Ovary (tissue), 3 donors: Measurements from ENCODE around the gene KRTAP1-1.

Source experiments
- CTCF ChIP-seq, 3 donors: fragments of 450-650 bp in 2 of 3; fragments of 200-600 bp in 1 of 3; IDR thresholded peaks; one replicate each; pipeline versions ENCODE4 v1.5.1 to v1.8.0; 2016 to 2022; ENCODE audit warnings: antibody characterized with exemption in 3 of 3, mild to moderate bottlenecking in 1 of 3
- POLR2A ChIP-seq: fragments of 450-650 bp; IDR thresholded peaks from one replicate; pipeline ENCODE4 v1.6.1; 2017; ENCODE audit warnings: antibody characterized with exemption, mild to moderate bottlenecking, moderate library complexity
- donor health status: DM: no; HTN: no; CAD: no.

- TF ChIP-seq POLR2A (no peak), CTCF (IDR thresholded peaks at IDR 0.05) (no peak)
These were observed 35.5 kb upstream of the KRTAP1-1 start for GRCh38 chr17:41076788-41077187.
